IMR-90 (cell line): ENCODE data around the gene FBXO17. TPM values are rescaled to one million over a fixed set of nuclear protein-coding genes. Genes with fewer than 3 reads are reported as not detected.

ENCODE experiments used
- ATAC-seq: fragments of 200-7000 bp; cut with Tn5 transposase; 2 replicates; pipeline ENCODE4 v1.9.1; 2020; ENCODE audit warnings: low read depth, mild to moderate bottlenecking, moderate library complexity
- BruUV-seq: library from RNA; stranded (reverse); fragments of 400-500 nt; replicated peaks from 2 replicates; lab custom pipeline; 2021; lab: Mats Ljungman, UMichigan
- CTCF ChIA-PET: fragments of 300-600 bp; formaldehyde crosslinking; extraction: SDS; loops from one replicate; lab custom pipeline; 2021; ENCODE audit warnings: antibody characterized with exemption; lab: Yijun Ruan, JAX
- POLR2A ChIA-PET: fragments of 300-600 bp; sonication (Branson Sonifier 250); formaldehyde crosslinking; loops from one replicate; lab custom pipeline; 2022; ENCODE audit warnings: antibody characterized with exemption; ENCODE audit not compliant: unreplicated experiment; lab: Charles Lee
- DNase-seq: peaks from one replicate; pipeline ENCODE4 v3.0.0; 2013
- H2AFZ ChIP-seq: replicated peaks from 2 replicates; pipeline ENCODE3; 2013; ENCODE audit warnings: low read length, mild to moderate bottlenecking; ENCODE audit not compliant: poor library complexity
- H2AK5ac ChIP-seq: 2 replicates; pipeline ENCODE4 v1.6.1; 2013; ENCODE audit warnings: low read depth, low read length, inconsistent platforms
- H2AK9ac ChIP-seq: replicated peaks from 2 replicates; pipeline ENCODE3; 2013; ENCODE audit warnings: mild to moderate bottlenecking, low read depth, low read length, moderate library complexity; ENCODE audit not compliant: poor library complexity
- H2BK120ac ChIP-seq: 2 replicates; pipeline ENCODE4 v1.6.1; 2013; ENCODE audit warnings: low read depth, low read length, inconsistent platforms
- H2BK15ac ChIP-seq: 3 replicates; pipeline ENCODE4 v1.6.1; 2013; ENCODE audit warnings: low read depth, low read length, inconsistent platforms
- H2BK20ac ChIP-seq: 2 replicates; pipeline ENCODE4 v1.6.1; 2013; ENCODE audit warnings: low read depth, mild to moderate bottlenecking, inconsistent platforms, low read length, moderate library complexity
- H2BK5ac ChIP-seq: 2 replicates; pipeline ENCODE4 v1.6.1; 2013; ENCODE audit warnings: mild to moderate bottlenecking, low read depth, low read length, inconsistent platforms; ENCODE audit not compliant: poor library complexity, severe bottlenecking
- H3K14ac ChIP-seq: replicated peaks from 2 replicates; pipeline ENCODE4 v1.6.1; 2013; ENCODE audit warnings: low read depth, low read length, inconsistent platforms
- H3K18ac ChIP-seq: 2 replicates; pipeline ENCODE4 v1.6.1; 2013; ENCODE audit warnings: low read depth, low read length, control low read depth
- H3K23ac ChIP-seq: 2 replicates; pipeline ENCODE4 v1.6.1; 2013; ENCODE audit warnings: low read depth, low read length, inconsistent platforms
- H3K27ac ChIP-seq: 2 replicates; pipeline ENCODE4 v1.5.1; 2013; ENCODE audit warnings: mild to moderate bottlenecking, control low read depth, low read length; ENCODE audit not compliant: insufficient read depth
- H3K27me3 ChIP-seq: 2 replicates; pipeline ENCODE4 v1.6.1; 2013; ENCODE audit warnings: low read length; ENCODE audit not compliant: control insufficient read depth, insufficient read depth
- H3K36me3 ChIP-seq: 2 replicates; pipeline ENCODE4 v1.6.1; 2013; ENCODE audit warnings: low read length, mixed read lengths; ENCODE audit not compliant: control insufficient read depth, insufficient read depth
- H3K4ac ChIP-seq: 2 replicates; pipeline ENCODE4 v1.6.1; 2013; ENCODE audit warnings: low read depth, low read length, inconsistent platforms
- H3K4me1 ChIP-seq: 2 replicates; pipeline ENCODE4 v1.6.1; 2013; ENCODE audit warnings: low read length, mixed read lengths; ENCODE audit not compliant: control insufficient read depth, insufficient read depth
- H3K4me2 ChIP-seq: 2 replicates; pipeline ENCODE4 v1.6.1; 2013; ENCODE audit warnings: low read depth, mild to moderate bottlenecking, control low read depth, low read length, moderate library complexity
- H3K4me3 ChIP-seq: 2 replicates; pipeline ENCODE4 v1.5.1; 2013; ENCODE audit warnings: low read depth, mild to moderate bottlenecking, control low read depth, low read length, moderate library complexity; ENCODE audit not compliant: insufficient read depth
- H3K56ac ChIP-seq: 2 replicates; pipeline ENCODE4 v1.6.1; 2013; ENCODE audit warnings: low read length, inconsistent platforms; ENCODE audit not compliant: insufficient read depth; ENCODE audit errors: extremely low read depth
- H3K79me1 ChIP-seq, 2 experiments: 2 replicates each; pipeline ENCODE4 v1.6.1; 2013; ENCODE audit warnings: low read length in 2 of 2, inconsistent platforms in 1 of 2, low read depth in 1 of 2
- H3K9ac ChIP-seq: 2 replicates; pipeline ENCODE4 v1.6.1; 2013; ENCODE audit warnings: low read depth, low read length, control low read depth
- H3K9me1 ChIP-seq: 2 replicates; pipeline ENCODE4 v1.6.1; 2013; ENCODE audit warnings: low read length, inconsistent platforms; ENCODE audit not compliant: insufficient read depth
- H3K9me3 ChIP-seq: 2 replicates; pipeline ENCODE4 v1.6.1; 2013; ENCODE audit warnings: low read length; ENCODE audit not compliant: control insufficient read depth, insufficient read depth
- H4K20me1 ChIP-seq: 2 replicates; pipeline ENCODE4 v1.6.1; 2013; ENCODE audit warnings: low read length, inconsistent platforms; ENCODE audit not compliant: insufficient read depth
- H4K5ac ChIP-seq: 2 replicates; pipeline ENCODE4 v1.6.1; 2013; ENCODE audit warnings: mild to moderate bottlenecking, low read depth, low read length, control low read depth
- H4K8ac ChIP-seq, 2 experiments: 2 replicates each; pipeline ENCODE4 v1.6.1; 2013; ENCODE audit warnings: low read depth in 2 of 2, low read length in 2 of 2, control low read depth in 1 of 2, inconsistent platforms in 1 of 2
- H4K91ac ChIP-seq: 2 replicates; pipeline ENCODE4 v1.6.1; 2013; ENCODE audit warnings: low read depth, low read length, inconsistent platforms; ENCODE audit not compliant: insufficient read depth
- FOS ChIP-seq: fragments of 150-350 bp; IDR thresholded peaks from 2 replicates; pipeline ENCODE4 v1.6.1; 2016; ENCODE audit warnings: low read depth, low read length
- WGBS, 2 experiments: methylation state at CpG; one replicate each; pipeline versions ENCODE4 v1.1.5 to v1.1.7; 2013; ENCODE audit warnings: missing lambda C conversion rate in 2 of 2; ENCODE audit not compliant: insufficient read length in 1 of 2; ENCODE audit errors: extremely low coverage in 2 of 2; 5-methylcytosine and 5-hydroxymethylcytosine counted together
- dilution Hi-C: fragments of 300-500 bp; cut with HindIII; formaldehyde crosslinking; loops from one replicate; pipeline ENCODE4 v1.14.3; 2018; ENCODE audit warnings: low sequenced_read_pairs; ENCODE audit not compliant: unreplicated experiment
- in situ Hi-C: fragments of 300-500 bp; cut with MboI; formaldehyde crosslinking; loops from 3 replicates; pipeline ENCODE4 v1.14.3; 2019; ENCODE audit warnings: low sequenced_read_pairs, inconsistent platforms, mixed read lengths
- intact Hi-C: fragments of 100-400 bp; cut with micrococcal nuclease; formaldehyde crosslinking; loops from 2 replicates; pipeline ENCODE4 v1.10.0; 2022
- polyA plus RNA-seq, 3 experiments: library from polyadenylated mRNA; depleted of rRNA; stranded (reverse); fragments of >200 nt; gene quantifications; 2 replicates each; pipeline ENCODE4 v1.2.3, GENCODE V29; 2012; ENCODE audit warnings: low replicate concordance in 1 of 3
- total RNA-seq: library from RNA; depleted of rRNA; stranded (reverse); fragments of >200 nt; gene quantifications from 2 replicates; pipeline ENCODE4 v1.2.3, GENCODE V29; 2012

The FBXO17 gene
- total and polyA plus RNA-seq, 2 of the 4 experiments (the other 2 are of a cell fraction): 10.8 to 20.7 TPM

DNA sequence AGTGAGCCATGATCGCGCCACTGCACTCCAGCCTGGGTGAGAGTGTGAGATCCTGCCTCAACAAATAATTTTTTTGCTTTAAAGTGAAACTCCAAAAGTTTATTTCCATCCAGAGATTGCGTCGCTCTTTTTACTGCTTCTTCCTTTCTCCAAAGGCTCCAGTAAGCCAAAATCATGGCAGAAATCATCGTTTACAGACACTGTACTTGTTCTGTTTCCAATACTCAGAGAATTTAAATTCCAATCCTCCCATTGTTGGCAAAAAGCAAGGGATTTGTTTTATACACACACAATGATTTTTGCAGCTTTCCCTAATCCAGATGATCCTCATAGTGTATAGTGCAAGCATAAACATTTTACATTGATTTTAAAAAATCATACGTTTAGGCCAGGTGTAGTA is 41.5 kb upstream of the FBXO17 start:
- Histone ChIP-seq H3K14ac (no peak overlapping the region), H2BK120ac (no peak overlapping the region), H3K56ac (no peak overlapping the region), H3K4me3 (no peak overlapping the region), H3K23ac (no peak overlapping the region), H2AK5ac (no peak overlapping the region), H2BK20ac (no peak overlapping the region), H3K27ac (no peak overlapping the region), H3K4me1 (no peaks in the 10 kb centered on the region), H3K9ac (no peak overlapping the region), H4K91ac (no peak overlapping the region), H2AFZ (no peak overlapping the region), H4K20me1 (no peaks in the 10 kb centered on the region), H3K27me3 (peaks cover 16% of the 10 kb centered on the region), H3K9me1 (no peaks in the 10 kb centered on the region), H3K79me1 (no peaks in the 10 kb centered on the region), H3K4ac (no peak overlapping the region), H3K18ac (no peak overlapping the region), H3K36me3 (no peaks in the 10 kb centered on the region), H3K4me2 (no peak overlapping the region), H2BK15ac (no peak overlapping the region), H2AK9ac (no peak overlapping the region), H4K8ac (no peak overlapping the region), H3K9me3 (no peaks in the 10 kb centered on the region; the same call in 1 of the 2 replicates), H2BK5ac (no peak overlapping the region), H4K5ac (no peak overlapping the region)
- CTCF ChIA-PET: no interaction called here
- intact Hi-C loops: no loop called here
- in situ Hi-C loops: no loop called here
- 40% methylated on average over 1 of the region's 6 CpGs; no CpG with 5 or more reads in 1 of the 2 experiments for WGBS, 2 experiments
- TF ChIP-seq FOS: no peak
- dilution Hi-C loops: no loop called here
- BruUV-seq: no TSS peak
- DNase-seq (no peak), ATAC-seq (no peak)
- POLR2A ChIA-PET: no interaction called here
